GM23338 (cell line): ENCODE results near the gene ZDHHC18. TPM values are rescaled to one million over a fixed set of nuclear protein-coding genes. Genes with fewer than 3 reads are reported as not detected.
"Not testable (repeated sequence)": the region's sequence is repeated elsewhere in the genome, so short reads cannot be mapped to it uniquely, and the experiment has no call there.

Experiments used
- ATAC-seq: fragments of 200-7000 bp; cut with Tn5 transposase; 3 replicates; pipeline ENCODE4 v1.9.1; 2020
- DNase-seq: peaks from one replicate; pipeline ENCODE4 v3.0.0-alpha.2; 2015; ENCODE audit warnings: low spot score
- H2AFZ ChIP-seq: fragments of 200-600 bp; sonication (generic); 2 replicates; pipeline ENCODE4 v1.8.0; 2016; ENCODE audit warnings: antibody characterized with exemption, mild to moderate bottlenecking, moderate library complexity
- H3F3A ChIP-seq: fragments of 200-600 bp; sonication (generic); replicated peaks from 2 replicates; pipeline ENCODE4 v1.8.0; 2017; ENCODE audit warnings: antibody characterized with exemption, mixed run types, low read depth
- H3K27ac ChIP-seq: fragments of 200-600 bp; sonication (generic); 2 replicates; pipeline ENCODE4 v1.6.1; 2016; ENCODE audit warnings: low read depth
- H3K27me3 ChIP-seq: fragments of 200-600 bp; sonication (generic); 2 replicates; pipeline ENCODE4 v1.8.0; 2016; ENCODE audit warnings: mild to moderate bottlenecking, mixed run types, moderate library complexity; ENCODE audit not compliant: insufficient read depth
- H3K36me3 ChIP-seq: fragments of 200-600 bp; sonication (generic); 2 replicates; pipeline ENCODE4 v1.8.0; 2016; ENCODE audit warnings: mild to moderate bottlenecking; ENCODE audit not compliant: insufficient read depth
- H3K4me1 ChIP-seq: fragments of 200-600 bp; sonication (generic); 2 replicates; pipeline ENCODE4 v1.8.0; 2016; ENCODE audit warnings: mild to moderate bottlenecking, moderate library complexity; ENCODE audit not compliant: insufficient read depth
- H3K4me2 ChIP-seq: fragments of 200-600 bp; sonication (generic); 2 replicates; pipeline ENCODE4 v1.7.1; 2017; ENCODE audit warnings: mixed run types
- H3K4me3 ChIP-seq: fragments of 200-600 bp; sonication (generic); 2 replicates; pipeline ENCODE4 v1.6.1; 2016; ENCODE audit warnings: mixed run types
- H3K79me2 ChIP-seq: fragments of 200-600 bp; sonication (generic); replicated peaks from 2 replicates; pipeline ENCODE4 v1.8.0; 2017; ENCODE audit warnings: mild to moderate bottlenecking; ENCODE audit not compliant: insufficient read depth
- H3K9me2 ChIP-seq: fragments of 200-600 bp; sonication (generic); 2 replicates; pipeline ENCODE4 v1.8.0; 2017; ENCODE audit not compliant: insufficient read depth
- H4K20me1 ChIP-seq: fragments of 200-600 bp; sonication (generic); replicated peaks from 2 replicates; pipeline ENCODE4 v1.8.0; 2017; ENCODE audit warnings: mild to moderate bottlenecking; ENCODE audit not compliant: insufficient read depth
- H3K27ac Mint-ChIP-seq: 2 replicates; pipeline ENCODE4 v1.8.0; 2020; ENCODE audit warnings: inconsistent platforms, mild to moderate bottlenecking, moderate library complexity, mixed read lengths
- H3K27me3 Mint-ChIP-seq: 3 replicates; pipeline ENCODE4 v1.8.0; 2022; ENCODE audit warnings: low read depth, mild to moderate bottlenecking, moderate library complexity, mixed read lengths, inconsistent platforms; ENCODE audit not compliant: insufficient read depth, poor library complexity
- H3K36me3 Mint-ChIP-seq: 3 replicates; pipeline ENCODE4 v1.8.0; 2021; ENCODE audit warnings: low read depth, mild to moderate bottlenecking, inconsistent platforms, moderate library complexity, mixed read lengths
- H3K4me1 Mint-ChIP-seq: 3 replicates; pipeline ENCODE4 v1.8.0; 2020; ENCODE audit warnings: mild to moderate bottlenecking, inconsistent platforms, mixed read lengths
- H3K4me3 Mint-ChIP-seq: 3 replicates; pipeline ENCODE4 v1.8.0; 2021; ENCODE audit warnings: moderate library complexity, mild to moderate bottlenecking, inconsistent platforms, mixed read lengths
- H3K9me3 Mint-ChIP-seq: 3 replicates; pipeline ENCODE4 v1.8.0; 2020; ENCODE audit warnings: moderate library complexity, mild to moderate bottlenecking, inconsistent platforms, mixed read lengths
- CREB1 ChIP-seq: fragments of 250-450 bp; sonication (Bioruptor Pico); IDR thresholded peaks from 2 replicates; pipeline ENCODE4 v1.5.0; 2020; ENCODE audit warnings: low read depth, mild to moderate bottlenecking, moderate library complexity
- EZH2 ChIP-seq: fragments of 200-600 bp; sonication (generic); IDR thresholded peaks from one replicate; pipeline ENCODE4 v1.8.0; 2017; ENCODE audit warnings: antibody characterized with exemption, mild to moderate bottlenecking, low read depth; ENCODE audit not compliant: unreplicated experiment
- EZH2phosphoT487 ChIP-seq: fragments of 200-600 bp; sonication (generic); IDR thresholded peaks from one replicate; pipeline ENCODE4 v1.8.1; 2018; ENCODE audit warnings: antibody characterized with exemption; ENCODE audit not compliant: unreplicated experiment
- JUNB ChIP-seq: IDR thresholded peaks from one replicate; pipeline ENCODE4 v1.6.1; 2016; ENCODE audit warnings: antibody characterized with exemption; ENCODE audit not compliant: unreplicated experiment
- NANOG ChIP-seq: IDR thresholded peaks from 2 replicates; pipeline ENCODE4 v1.6.1; 2016; ENCODE audit warnings: antibody characterized with exemption, borderline replicate concordance
- ZNF331 ChIP-seq: fragments of 250-450 bp; sonication (Bioruptor Pico); IDR thresholded peaks from 2 replicates; pipeline ENCODE4 v1.5.0; 2020; ENCODE audit warnings: low read depth, mild to moderate bottlenecking, moderate library complexity
- polyA plus RNA-seq: library from polyadenylated mRNA; unstranded; fragments of >200 nt; fragmentation: Nextera tagmentation; extraction: Ambion mirVana; gene quantifications from 2 replicates; pipeline ENCODE4 v1.2.1, GENCODE V29; 2016
- total RNA-seq: library from RNA; depleted of rRNA; stranded (reverse); fragments of >200 nt; shearing (Covaris generic); gene quantifications from 2 replicates; pipeline ENCODE4 v1.2.3, GENCODE V29; 2014
- TF ChIP-seq, protein P1 (sequence below), 2 experiments: fragments of 200-600 bp in 1 of 2; sonication (generic) in 1 of 2; conservative IDR thresholded peaks; 2 replicates each; pipeline versions ENCODE4 v1.5.1 to v1.6.1; 2016 to 2017; ENCODE audit warnings: antibody characterized with exemption in 2 of 2, low read depth in 2 of 2, mild to moderate bottlenecking in 2 of 2, moderate library complexity in 1 of 2
- TF ChIP-seq, protein P2 (sequence below): IDR thresholded peaks from one replicate; pipeline ENCODE4 v1.6.1; 2018; ENCODE audit warnings: antibody characterized with exemption; ENCODE audit not compliant: unreplicated experiment
- TF ChIP-seq, protein P3 (sequence below): IDR thresholded peaks from 2 replicates; pipeline ENCODE4 v1.6.1; 2016; ENCODE audit warnings: antibody characterized with exemption
- TF ChIP-seq, protein P4 (sequence below): fragments of 250-450 bp; sonication (Bioruptor Pico); IDR thresholded peaks from 2 replicates; pipeline ENCODE4 v1.5.0; 2020; ENCODE audit warnings: mild to moderate bottlenecking, moderate library complexity

Gene ZDHHC18
- total and polyA plus RNA-seq, 2 experiments from 2014 or later, result 6.3 to 26.8 TPM

DNA sequence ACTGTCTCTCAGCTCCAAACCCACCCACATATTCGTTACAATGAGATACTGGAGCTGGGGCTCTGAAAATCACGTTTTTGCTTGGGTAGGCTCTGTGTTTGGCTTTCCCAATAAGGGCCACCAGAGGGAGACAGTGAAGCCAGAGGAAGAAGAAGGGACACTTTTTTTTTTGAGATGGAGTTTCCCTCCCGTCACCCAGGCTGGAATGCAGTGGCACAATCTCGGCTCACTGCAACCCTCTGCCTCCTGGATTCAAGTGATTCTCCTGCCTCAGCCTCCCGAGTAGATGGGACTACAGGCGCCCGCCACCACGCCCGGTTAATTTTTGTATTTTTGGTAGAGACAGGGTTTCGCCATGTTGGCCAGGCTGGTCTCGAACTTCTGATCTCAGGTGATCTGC lies 16.4 kb upstream of the ZDHHC18 start:
- H3K27ac Mint-ChIP-seq, H3K27me3 Mint-ChIP-seq, H3K4me2 ChIP-seq, H3K27ac ChIP-seq, H3K36me3 ChIP-seq, H2AFZ ChIP-seq, H3K4me3 Mint-ChIP-seq, H3K4me1 Mint-ChIP-seq, H3K79me2 ChIP-seq, H3K4me1 ChIP-seq, H3K36me3 Mint-ChIP-seq, H3F3A ChIP-seq, H4K20me1 ChIP-seq, H3K4me3 ChIP-seq, H3K9me2 ChIP-seq, H3K27me3 ChIP-seq: not testable (repeated sequence)
- ATAC-seq (peak; percentile 89), DNase-seq (peak; percentile 93)
- peaks cover 23% of the 10 kb centered on the region for H3K9me3 Mint-ChIP-seq
- TF ChIP-seq, protein P1, sequence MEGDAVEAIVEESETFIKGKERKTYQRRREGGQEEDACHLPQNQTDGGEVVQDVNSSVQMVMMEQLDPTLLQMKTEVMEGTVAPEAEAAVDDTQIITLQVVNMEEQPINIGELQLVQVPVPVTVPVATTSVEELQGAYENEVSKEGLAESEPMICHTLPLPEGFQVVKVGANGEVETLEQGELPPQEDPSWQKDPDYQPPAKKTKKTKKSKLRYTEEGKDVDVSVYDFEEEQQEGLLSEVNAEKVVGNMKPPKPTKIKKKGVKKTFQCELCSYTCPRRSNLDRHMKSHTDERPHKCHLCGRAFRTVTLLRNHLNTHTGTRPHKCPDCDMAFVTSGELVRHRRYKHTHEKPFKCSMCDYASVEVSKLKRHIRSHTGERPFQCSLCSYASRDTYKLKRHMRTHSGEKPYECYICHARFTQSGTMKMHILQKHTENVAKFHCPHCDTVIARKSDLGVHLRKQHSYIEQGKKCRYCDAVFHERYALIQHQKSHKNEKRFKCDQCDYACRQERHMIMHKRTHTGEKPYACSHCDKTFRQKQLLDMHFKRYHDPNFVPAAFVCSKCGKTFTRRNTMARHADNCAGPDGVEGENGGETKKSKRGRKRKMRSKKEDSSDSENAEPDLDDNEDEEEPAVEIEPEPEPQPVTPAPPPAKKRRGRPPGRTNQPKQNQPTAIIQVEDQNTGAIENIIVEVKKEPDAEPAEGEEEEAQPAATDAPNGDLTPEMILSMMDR (conservative IDR thresholded peaks at IDR 0.05; ENCODE audit: low read depth in 2 of 2), result peak; percentile 85 to 86

DNA sequence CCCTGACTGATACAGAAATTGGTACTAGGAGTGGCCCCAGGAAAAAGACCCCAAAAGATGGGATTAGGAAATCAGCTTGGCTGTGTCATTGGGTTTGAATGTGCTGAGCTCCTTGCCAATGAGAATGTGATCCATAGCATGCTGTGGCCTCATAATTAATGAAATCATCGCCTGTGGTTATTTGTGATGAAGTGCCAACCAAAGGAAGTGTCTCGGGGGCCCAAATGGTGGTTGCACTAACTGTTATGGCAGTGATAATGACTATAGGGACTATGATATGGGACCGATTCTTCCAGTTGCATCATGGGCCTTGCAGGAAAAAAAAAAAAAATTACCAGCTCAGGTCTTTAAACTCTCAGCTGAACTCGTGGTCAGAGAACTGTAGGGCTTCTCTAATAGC lies 15.4 kb upstream of the ZDHHC18 start:
- Histone ChIP-seq H3K4me2 (no peak overlapping the region), H3K4me3 (no peak overlapping the region), H3K4me1 (no peaks in the 10 kb centered on the region), H3K36me3 (no peaks in the 10 kb centered on the region), H3K79me2 (no peaks in the 10 kb centered on the region), H3F3A (no peaks in the 10 kb centered on the region), H3K9me2 (no peaks in the 10 kb centered on the region), H2AFZ (no peak overlapping the region), H3K27ac (no peak overlapping the region), H3K27me3 (no peaks in the 10 kb centered on the region), H4K20me1 (no peaks in the 10 kb centered on the region)
- DNase-seq, result no peak
- no peak overlapping the region for H3K4me3 Mint-ChIP-seq
- no peak for ATAC-seq
- peaks cover 3% of the 10 kb centered on the region for H3K27me3 Mint-ChIP-seq
- H3K27ac Mint-ChIP-seq, result no peak overlapping the region
- no peaks in the 10 kb centered on the region; the same call in 2 of the 3 replicates for H3K36me3 Mint-ChIP-seq
- no peaks in the 10 kb centered on the region for H3K4me1 Mint-ChIP-seq
- peaks cover 16% of the 10 kb centered on the region; the same call in 2 of the 3 replicates for H3K9me3 Mint-ChIP-seq
- TF ChIP-seq CREB1 (CRISPR knock-in tag) (no peak), JUNB (no peak), EZH2phosphoT487 (no peak), ZNF331 (CRISPR knock-in tag) (no peak), EZH2 (no peak), NANOG (no peak)
- TF ChIP-seq, protein P2, sequence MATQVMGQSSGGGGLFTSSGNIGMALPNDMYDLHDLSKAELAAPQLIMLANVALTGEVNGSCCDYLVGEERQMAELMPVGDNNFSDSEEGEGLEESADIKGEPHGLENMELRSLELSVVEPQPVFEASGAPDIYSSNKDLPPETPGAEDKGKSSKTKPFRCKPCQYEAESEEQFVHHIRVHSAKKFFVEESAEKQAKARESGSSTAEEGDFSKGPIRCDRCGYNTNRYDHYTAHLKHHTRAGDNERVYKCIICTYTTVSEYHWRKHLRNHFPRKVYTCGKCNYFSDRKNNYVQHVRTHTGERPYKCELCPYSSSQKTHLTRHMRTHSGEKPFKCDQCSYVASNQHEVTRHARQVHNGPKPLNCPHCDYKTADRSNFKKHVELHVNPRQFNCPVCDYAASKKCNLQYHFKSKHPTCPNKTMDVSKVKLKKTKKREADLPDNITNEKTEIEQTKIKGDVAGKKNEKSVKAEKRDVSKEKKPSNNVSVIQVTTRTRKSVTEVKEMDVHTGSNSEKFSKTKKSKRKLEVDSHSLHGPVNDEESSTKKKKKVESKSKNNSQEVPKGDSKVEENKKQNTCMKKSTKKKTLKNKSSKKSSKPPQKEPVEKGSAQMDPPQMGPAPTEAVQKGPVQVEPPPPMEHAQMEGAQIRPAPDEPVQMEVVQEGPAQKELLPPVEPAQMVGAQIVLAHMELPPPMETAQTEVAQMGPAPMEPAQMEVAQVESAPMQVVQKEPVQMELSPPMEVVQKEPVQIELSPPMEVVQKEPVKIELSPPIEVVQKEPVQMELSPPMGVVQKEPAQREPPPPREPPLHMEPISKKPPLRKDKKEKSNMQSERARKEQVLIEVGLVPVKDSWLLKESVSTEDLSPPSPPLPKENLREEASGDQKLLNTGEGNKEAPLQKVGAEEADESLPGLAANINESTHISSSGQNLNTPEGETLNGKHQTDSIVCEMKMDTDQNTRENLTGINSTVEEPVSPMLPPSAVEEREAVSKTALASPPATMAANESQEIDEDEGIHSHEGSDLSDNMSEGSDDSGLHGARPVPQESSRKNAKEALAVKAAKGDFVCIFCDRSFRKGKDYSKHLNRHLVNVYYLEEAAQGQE, result no peak
- TF ChIP-seq, protein P3, sequence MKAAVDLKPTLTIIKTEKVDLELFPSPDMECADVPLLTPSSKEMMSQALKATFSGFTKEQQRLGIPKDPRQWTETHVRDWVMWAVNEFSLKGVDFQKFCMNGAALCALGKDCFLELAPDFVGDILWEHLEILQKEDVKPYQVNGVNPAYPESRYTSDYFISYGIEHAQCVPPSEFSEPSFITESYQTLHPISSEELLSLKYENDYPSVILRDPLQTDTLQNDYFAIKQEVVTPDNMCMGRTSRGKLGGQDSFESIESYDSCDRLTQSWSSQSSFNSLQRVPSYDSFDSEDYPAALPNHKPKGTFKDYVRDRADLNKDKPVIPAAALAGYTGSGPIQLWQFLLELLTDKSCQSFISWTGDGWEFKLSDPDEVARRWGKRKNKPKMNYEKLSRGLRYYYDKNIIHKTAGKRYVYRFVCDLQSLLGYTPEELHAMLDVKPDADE, result no peak
- TF ChIP-seq, protein P4, sequence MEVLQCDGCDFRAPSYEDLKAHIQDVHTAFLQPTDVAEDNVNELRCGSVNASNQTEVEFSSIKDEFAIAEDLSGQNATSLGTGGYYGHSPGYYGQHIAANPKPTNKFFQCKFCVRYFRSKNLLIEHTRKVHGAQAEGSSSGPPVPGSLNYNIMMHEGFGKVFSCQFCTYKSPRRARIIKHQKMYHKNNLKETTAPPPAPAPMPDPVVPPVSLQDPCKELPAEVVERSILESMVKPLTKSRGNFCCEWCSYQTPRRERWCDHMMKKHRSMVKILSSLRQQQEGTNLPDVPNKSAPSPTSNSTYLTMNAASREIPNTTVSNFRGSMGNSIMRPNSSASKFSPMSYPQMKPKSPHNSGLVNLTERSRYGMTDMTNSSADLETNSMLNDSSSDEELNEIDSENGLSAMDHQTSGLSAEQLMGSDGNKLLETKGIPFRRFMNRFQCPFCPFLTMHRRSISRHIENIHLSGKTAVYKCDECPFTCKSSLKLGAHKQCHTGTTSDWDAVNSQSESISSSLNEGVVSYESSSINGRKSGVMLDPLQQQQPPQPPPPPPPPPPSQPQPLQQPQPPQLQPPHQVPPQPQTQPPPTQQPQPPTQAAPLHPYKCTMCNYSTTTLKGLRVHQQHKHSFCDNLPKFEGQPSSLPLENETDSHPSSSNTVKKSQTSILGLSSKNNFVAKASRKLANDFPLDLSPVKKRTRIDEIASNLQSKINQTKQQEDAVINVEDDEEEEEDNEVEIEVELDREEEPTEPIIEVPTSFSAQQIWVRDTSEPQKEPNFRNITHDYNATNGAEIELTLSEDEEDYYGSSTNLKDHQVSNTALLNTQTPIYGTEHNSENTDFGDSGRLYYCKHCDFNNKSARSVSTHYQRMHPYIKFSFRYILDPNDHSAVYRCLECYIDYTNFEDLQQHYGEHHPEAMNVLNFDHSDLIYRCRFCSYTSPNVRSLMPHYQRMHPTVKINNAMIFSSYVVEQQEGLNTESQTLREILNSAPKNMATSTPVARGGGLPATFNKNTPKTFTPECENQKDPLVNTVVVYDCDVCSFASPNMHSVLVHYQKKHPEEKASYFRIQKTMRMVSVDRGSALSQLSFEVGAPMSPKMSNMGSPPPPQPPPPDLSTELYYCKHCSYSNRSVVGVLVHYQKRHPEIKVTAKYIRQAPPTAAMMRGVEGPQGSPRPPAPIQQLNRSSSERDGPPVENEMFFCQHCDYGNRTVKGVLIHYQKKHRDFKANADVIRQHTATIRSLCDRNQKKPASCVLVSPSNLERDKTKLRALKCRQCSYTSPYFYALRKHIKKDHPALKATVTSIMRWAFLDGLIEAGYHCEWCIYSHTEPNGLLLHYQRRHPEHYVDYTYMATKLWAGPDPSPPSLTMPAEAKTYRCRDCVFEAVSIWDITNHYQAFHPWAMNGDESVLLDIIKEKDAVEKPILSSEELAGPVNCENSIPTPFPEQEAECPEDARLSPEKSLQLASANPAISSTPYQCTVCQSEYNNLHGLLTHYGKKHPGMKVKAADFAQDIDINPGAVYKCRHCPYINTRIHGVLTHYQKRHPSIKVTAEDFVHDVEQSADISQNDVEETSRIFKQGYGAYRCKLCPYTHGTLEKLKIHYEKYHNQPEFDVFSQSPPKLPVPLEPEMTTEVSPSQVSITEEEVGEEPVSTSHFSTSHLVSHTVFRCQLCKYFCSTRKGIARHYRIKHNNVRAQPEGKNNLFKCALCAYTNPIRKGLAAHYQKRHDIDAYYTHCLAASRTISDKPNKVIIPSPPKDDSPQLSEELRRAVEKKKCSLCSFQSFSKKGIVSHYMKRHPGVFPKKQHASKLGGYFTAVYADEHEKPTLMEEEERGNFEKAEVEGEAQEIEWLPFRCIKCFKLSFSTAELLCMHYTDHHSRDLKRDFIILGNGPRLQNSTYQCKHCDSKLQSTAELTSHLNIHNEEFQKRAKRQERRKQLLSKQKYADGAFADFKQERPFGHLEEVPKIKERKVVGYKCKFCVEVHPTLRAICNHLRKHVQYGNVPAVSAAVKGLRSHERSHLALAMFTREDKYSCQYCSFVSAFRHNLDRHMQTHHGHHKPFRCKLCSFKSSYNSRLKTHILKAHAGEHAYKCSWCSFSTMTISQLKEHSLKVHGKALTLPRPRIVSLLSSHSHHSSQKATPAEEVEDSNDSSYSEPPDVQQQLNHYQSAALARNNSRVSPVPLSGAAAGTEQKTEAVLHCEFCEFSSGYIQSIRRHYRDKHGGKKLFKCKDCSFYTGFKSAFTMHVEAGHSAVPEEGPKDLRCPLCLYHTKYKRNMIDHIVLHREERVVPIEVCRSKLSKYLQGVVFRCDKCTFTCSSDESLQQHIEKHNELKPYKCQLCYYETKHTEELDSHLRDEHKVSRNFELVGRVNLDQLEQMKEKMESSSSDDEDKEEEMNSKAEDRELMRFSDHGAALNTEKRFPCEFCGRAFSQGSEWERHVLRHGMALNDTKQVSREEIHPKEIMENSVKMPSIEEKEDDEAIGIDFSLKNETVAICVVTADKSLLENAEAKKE (CRISPR knock-in tag), result no peak
